ENCODE data around the gene SLC26A1.

Gene SLC26A1

GRCh38 chr4:966266-967112 is 26.7 kb downstream of the SLC26A1 start:
- no peak for DNase-seq (ENCODE audit: low read depth in 1 of 2, low spot score in 1 of 2)

- no peak for DNase-seq (ENCODE audit: low read depth in 1 of 2, low spot score in 1 of 2)
Measured at GRCh38 chr4:965766-966134, 27.5 kb downstream of the SLC26A1 start.

GRCh38 chr4:965048-965765 is 28.0 kb downstream of the SLC26A1 start:
- no peak for DNase-seq (ENCODE audit: low read depth in 1 of 2, low spot score in 1 of 2)

- no peak for DNase-seq (ENCODE audit: low read depth in 1 of 2, low spot score in 1 of 2)
Measured at GRCh38 chr4:964346-965025, 28.7 kb downstream of the SLC26A1 start.

- DNase-seq (ENCODE audit: low read depth in 1 of 2, low spot score in 1 of 2), result no peak
Measured at GRCh38 chr4:963276-964225, 29.7 kb downstream of the SLC26A1 start.

- no peak for DNase-seq (ENCODE audit: low read depth in 1 of 2, low spot score in 1 of 2)
Measured at GRCh38 chr4:962231-963208, 30.7 kb downstream of the SLC26A1 start.

GRCh38 chr4:961351-962230 is 31.6 kb downstream of the SLC26A1 start:
- DNase-seq (ENCODE audit: low read depth in 1 of 2, low spot score in 1 of 2), result no peak

GRCh38 chr4:960636-961350 is 32.4 kb downstream of the SLC26A1 start:
- no peak for DNase-seq (ENCODE audit: low read depth in 1 of 2, low spot score in 1 of 2)

- DNase-seq (ENCODE audit: low read depth in 1 of 2, low spot score in 1 of 2), result no peak
Measured at GRCh38 chr4:960140-960635, 33.0 kb downstream of the SLC26A1 start.

- no peak for DNase-seq (ENCODE audit: low read depth in 1 of 2, low spot score in 1 of 2)
Measured at GRCh38 chr4:959338-960139, 33.7 kb downstream of the SLC26A1 start.

GRCh38 chr4:958696-959337 is 34.4 kb downstream of the SLC26A1 start:
- DNase-seq (ENCODE audit: low read depth in 1 of 2, low spot score in 1 of 2), result no peak

- DNase-seq (ENCODE audit: low read depth in 1 of 2, low spot score in 1 of 2), result no peak
Measured at GRCh38 chr4:958314-958665, 34.9 kb downstream of the SLC26A1 start.

- no peak for DNase-seq (ENCODE audit: low read depth in 1 of 2, low spot score in 1 of 2)
Measured at GRCh38 chr4:957581-958313, 35.5 kb downstream of the SLC26A1 start.

GRCh38 chr4:957231-957580 is 36.0 kb downstream of the SLC26A1 start:
- DNase-seq (ENCODE audit: low read depth in 1 of 2, low spot score in 1 of 2), result no peak

GRCh38 chr4:956531-957230 is 36.5 kb downstream of the SLC26A1 start:
- DNase-seq (ENCODE audit: low read depth in 1 of 2, low spot score in 1 of 2), result no peak

All from activated CD4-positive, alpha-beta T cell treated with anti-CD3 and anti-CD28 coated beads, Interleukin-2, amount 50 U/mL, for 24 hours (primary cell).